Vagina (tissue), 2 donors: ENCODE results near the gene ABTB2. TPM values are rescaled to one million over a fixed set of nuclear protein-coding genes. Genes with fewer than 3 reads are reported as not detected.

Experiments used
- DNase-seq, 2 donors: peaks; one replicate each; pipeline ENCODE4 v3.0.0-alpha.2; 2017; ENCODE audit errors: extremely low spot score in 2 of 2
- H3K27ac ChIP-seq: fragments of 200-600 bp; sonication (generic); one replicate; pipeline ENCODE4 v1.5.1; 2019
- H3K27me3 ChIP-seq: fragments of 200-600 bp; sonication (generic); one replicate; pipeline ENCODE4 v1.5.1; 2019
- H3K36me3 ChIP-seq, 2 donors: fragments of 200-600 bp; sonication (generic); one replicate each; pipeline ENCODE4 v1.5.1; 2017 to 2019
- H3K4me1 ChIP-seq: fragments of 200-600 bp; sonication (generic); one replicate; pipeline ENCODE4 v1.5.1; 2019
- H3K4me3 ChIP-seq, 2 donors: fragments of 200-600 bp; sonication (generic); 1 replicate in 1 of 2; 2 replicates in 1 of 2; pipeline ENCODE4 v1.5.1; 2016 to 2019
- H3K9me3 ChIP-seq: fragments of 200-600 bp; sonication (generic); one replicate; pipeline ENCODE4 v1.5.1; 2019
- POLR2A ChIP-seq, 2 donors: fragments of 450-650 bp; IDR thresholded peaks; one replicate each; pipeline ENCODE4 v1.6.1; 2017; ENCODE audit warnings: antibody characterized with exemption in 2 of 2, mild to moderate bottlenecking in 2 of 2, moderate library complexity in 2 of 2
- POLR2AphosphoS5 ChIP-seq, 2 donors: sonication (generic); formaldehyde crosslinking; IDR thresholded peaks; one replicate each; pipeline ENCODE4 v1.9.0; 2017; ENCODE audit warnings: antibody characterized with exemption in 2 of 2, mild to moderate bottlenecking in 2 of 2, low read depth in 1 of 2; ENCODE audit not compliant: insufficient read depth in 1 of 2
- intact Hi-C: fragments of 100-400 bp; cut with DNase I; formaldehyde crosslinking; loops from one replicate; pipeline ENCODE4 v1.15.1; 2023
- total RNA-seq: library from RNA; depleted of rRNA; stranded (reverse); fragments of >200 nt; gene quantifications from one replicate; pipeline ENCODE4 v1.2.3, GENCODE V29; 2016
- TF ChIP-seq, protein P1 (sequence below), 3 experiments: fragments of 450-650 bp in 2 of 3; fragments of 200-600 bp in 1 of 3; sonication (generic) in 1 of 3; IDR thresholded peaks; one replicate each; pipeline ENCODE4 v1.5.1; 2017 to 2019; ENCODE audit warnings: antibody characterized with exemption in 3 of 3, mild to moderate bottlenecking in 2 of 3, moderate library complexity in 2 of 3

ABTB2 gene
- total RNA-seq, 1 donor from 2014 or later = 10.8 TPM

DNA sequence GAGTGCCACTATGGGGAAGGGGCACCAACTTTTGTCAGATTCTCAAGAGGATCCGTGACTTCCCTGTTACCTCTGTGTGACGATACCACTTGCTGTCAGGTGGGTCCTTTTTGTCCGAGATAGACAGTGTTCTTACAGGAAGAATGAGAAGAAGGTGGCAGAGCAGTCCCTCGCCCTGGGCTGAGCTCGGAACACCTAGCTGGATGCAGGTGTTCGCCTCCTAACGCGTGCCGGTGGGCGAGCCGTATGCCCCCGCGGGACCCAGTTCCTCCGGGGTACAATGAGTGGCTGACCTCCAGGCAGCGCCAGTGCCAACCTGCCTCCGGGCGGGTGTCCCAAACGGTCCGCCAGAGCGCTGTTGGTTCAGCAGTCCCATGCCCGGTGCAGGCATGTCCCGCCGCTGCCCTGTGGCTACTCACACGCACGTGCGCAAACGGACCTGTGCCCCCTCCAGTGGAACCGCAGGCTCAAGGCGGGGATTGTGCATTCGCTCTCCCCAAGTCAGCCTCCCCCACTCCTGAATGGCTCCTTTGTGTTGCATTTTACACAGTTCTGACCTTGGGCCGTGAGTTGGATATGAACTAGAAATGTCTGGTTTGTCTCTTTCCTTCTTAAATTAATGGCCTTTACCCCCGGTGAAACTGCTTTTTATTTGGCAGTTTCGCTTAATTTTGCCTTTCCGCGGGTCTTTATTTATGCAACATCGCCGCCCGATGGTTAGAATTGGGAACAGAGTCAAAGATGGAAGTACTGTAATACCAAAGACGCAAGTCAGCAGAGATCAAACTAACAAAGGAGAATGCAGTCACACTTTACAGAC lies 1.1 kb upstream of the ABTB2 start:
- Histone ChIP-seq H3K36me3 (no peaks in the 10 kb centered on the region), H3K27me3 (no peaks in the 10 kb centered on the region), H3K4me3 (peak overlapping the region; percentile 61 to 70), H3K27ac (peak overlapping the region; percentile 74), H3K9me3 (no peaks in the 10 kb centered on the region), H3K4me1 (peaks cover 26% of the 10 kb centered on the region)
- TF ChIP-seq POLR2AphosphoS5 (IDR thresholded peaks at IDR 0.05; ENCODE audit: insufficient read depth in 1 of 2, low read depth in 1 of 2) (peak; percentile 45 to 87), POLR2A (IDR thresholded peaks at IDR 0.05) (no peak)
- TF ChIP-seq, protein P1, sequence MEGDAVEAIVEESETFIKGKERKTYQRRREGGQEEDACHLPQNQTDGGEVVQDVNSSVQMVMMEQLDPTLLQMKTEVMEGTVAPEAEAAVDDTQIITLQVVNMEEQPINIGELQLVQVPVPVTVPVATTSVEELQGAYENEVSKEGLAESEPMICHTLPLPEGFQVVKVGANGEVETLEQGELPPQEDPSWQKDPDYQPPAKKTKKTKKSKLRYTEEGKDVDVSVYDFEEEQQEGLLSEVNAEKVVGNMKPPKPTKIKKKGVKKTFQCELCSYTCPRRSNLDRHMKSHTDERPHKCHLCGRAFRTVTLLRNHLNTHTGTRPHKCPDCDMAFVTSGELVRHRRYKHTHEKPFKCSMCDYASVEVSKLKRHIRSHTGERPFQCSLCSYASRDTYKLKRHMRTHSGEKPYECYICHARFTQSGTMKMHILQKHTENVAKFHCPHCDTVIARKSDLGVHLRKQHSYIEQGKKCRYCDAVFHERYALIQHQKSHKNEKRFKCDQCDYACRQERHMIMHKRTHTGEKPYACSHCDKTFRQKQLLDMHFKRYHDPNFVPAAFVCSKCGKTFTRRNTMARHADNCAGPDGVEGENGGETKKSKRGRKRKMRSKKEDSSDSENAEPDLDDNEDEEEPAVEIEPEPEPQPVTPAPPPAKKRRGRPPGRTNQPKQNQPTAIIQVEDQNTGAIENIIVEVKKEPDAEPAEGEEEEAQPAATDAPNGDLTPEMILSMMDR (IDR thresholded peaks at IDR 0.05) = peak; percentile 79 to 92 (median 88)
- DNase-seq = no peak
- intact Hi-C loops = loop anchor here (1.0 to 5.0 kb wide), 3 partner anchors 185 to 362 kb away; partner anchors contain the start of gene CAPRIN1

DNA sequence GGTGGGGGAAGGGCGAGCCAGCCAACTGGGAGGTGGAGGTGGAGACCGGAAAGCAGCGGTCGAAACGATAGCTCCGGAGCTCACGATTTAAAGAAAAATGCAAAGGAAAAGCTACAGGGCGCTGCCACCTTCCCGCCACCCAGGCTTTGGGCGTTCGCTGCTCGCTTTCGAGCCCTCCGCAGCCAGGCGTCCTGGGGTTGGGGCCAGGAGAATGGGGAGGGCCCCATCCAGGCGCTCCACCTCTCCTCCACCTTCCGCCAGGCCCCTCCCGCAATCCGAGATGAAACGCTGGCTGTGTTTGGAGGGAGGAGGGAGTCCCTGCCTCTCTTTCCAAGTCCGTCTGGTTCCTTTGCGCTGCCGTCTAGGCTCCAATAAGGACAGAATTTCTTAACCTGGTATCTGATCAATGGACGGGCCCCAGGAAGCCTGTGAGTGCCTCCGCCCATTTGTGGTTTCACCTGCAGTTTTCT lies 483 bp upstream of the ABTB2 start:
- intact Hi-C loops = loop anchor here (2.0 to 5.0 kb wide), 2 partner anchors 306 to 361 kb away; partner anchors contain the start of gene CAPRIN1
- DNase-seq = peak in 1 of 2 donors; percentile 94

DNA sequence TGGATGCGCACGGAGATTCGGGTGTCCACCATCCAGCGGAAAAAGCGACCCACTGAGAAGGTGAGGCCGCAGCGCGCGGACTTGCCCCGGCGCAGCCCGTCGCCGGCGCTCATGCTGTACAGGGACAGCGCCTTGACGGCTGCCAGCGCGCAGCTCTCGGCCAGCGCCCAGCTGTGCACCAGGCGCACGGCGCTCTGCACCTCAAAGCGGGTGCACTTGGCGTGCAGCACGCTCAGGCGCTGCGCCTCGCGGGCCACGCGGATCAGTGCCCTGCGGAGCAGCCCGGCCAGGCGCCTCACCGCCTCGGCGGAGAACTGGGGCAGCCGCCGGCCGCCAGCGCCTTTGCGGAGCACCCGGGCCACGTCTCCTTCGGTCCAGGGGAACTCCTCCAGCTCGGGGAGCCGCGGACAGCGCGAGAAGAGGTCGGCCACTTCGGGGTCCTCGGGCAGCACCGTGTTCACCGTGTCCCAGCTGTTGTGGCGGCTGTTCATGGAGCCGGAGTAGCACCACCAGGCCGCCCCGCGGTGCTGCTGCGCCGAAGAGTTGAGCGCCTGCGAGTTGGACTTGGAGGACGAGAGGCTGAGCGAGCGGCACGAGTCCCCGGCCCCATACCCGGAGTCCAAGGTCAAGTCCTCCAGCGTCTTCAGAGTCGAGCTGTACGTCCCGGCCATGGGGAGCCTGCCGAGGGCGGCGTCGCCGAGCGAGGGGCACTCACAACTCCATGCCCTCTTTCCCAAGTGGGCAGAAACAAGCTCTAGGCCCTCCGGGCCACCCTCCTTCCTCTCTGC lies 703 bp downstream of the ABTB2 start:
- Histone ChIP-seq H3K4me1 (peaks cover 26% of the 10 kb centered on the region), H3K9me3 (no peaks in the 10 kb centered on the region), H3K27me3 (no peaks in the 10 kb centered on the region), H3K36me3 (no peaks in the 10 kb centered on the region), H3K4me3 (peak overlapping the region; percentile 61 to 70), H3K27ac (peak overlapping the region; percentile 64)
- TF ChIP-seq POLR2A (IDR thresholded peaks at IDR 0.05) = no peak
- TF ChIP-seq POLR2AphosphoS5 (IDR thresholded peaks at IDR 0.05; ENCODE audit: insufficient read depth in 1 of 2, low read depth in 1 of 2) = no peak
- TF ChIP-seq, protein P1 (IDR thresholded peaks at IDR 0.05) = no peak
- intact Hi-C loops = loop anchor here (2.0 to 5.0 kb wide), 2 partner anchors 26 to 305 kb away; partner anchors contain the start of gene CAPRIN1
- no peak for DNase-seq

More for the DNA sequence above, 483 bp upstream of the ABTB2 start:
- Histone ChIP-seq H3K27ac (peak overlapping the region; percentile 74), H3K27me3 (no peaks in the 10 kb centered on the region), H3K4me3 (peak overlapping the region; percentile 61 to 70), H3K4me1 (peaks cover 26% of the 10 kb centered on the region), H3K36me3 (no peaks in the 10 kb centered on the region), H3K9me3 (no peaks in the 10 kb centered on the region)
- TF ChIP-seq, protein P1 (IDR thresholded peaks at IDR 0.05) = no peak
- no peak for TF ChIP-seq POLR2A (IDR thresholded peaks at IDR 0.05)

DNA sequence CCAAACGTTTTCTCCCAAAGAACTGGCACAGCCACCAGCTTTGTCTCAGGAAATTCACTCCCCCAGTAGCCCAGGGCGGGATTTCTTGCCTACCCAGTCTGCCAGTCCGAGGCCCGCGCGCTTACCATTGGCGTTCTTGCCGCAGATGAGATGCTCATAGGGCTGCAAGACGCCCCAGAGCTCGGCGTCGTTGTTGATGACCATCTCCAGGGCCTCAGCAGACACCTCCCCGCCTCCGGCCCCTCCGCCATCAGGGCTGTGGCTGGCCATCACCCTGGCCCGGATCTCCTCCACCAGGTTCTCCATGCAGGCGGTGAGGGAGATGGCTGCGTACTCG lies 1.3 kb downstream of the ABTB2 start:
- Histone ChIP-seq H3K27ac (peak overlapping the region; percentile 64), H3K36me3 (no peaks in the 10 kb centered on the region), H3K4me1 (peaks cover 26% of the 10 kb centered on the region), H3K9me3 (no peaks in the 10 kb centered on the region), H3K4me3 (peak overlapping the region; percentile 61 to 70), H3K27me3 (no peaks in the 10 kb centered on the region)
- intact Hi-C loops = loop anchor here (2.0 to 5.0 kb wide), 2 partner anchors 26 to 304 kb away; partner anchors contain the start of gene CAPRIN1
- TF ChIP-seq POLR2A (IDR thresholded peaks at IDR 0.05) = no peak
- TF ChIP-seq, protein P1 (IDR thresholded peaks at IDR 0.05) = no peak
- TF ChIP-seq POLR2AphosphoS5 (IDR thresholded peaks at IDR 0.05; ENCODE audit: insufficient read depth in 1 of 2, low read depth in 1 of 2) = peak in 1 of 2 donors; percentile 34
- no peak for DNase-seq
